H1 (cell line): ENCODE measurements around the gene BARHL1. TPM values are rescaled to one million over a fixed set of nuclear protein-coding genes. Genes with fewer than 3 reads are reported as not detected.

Experiments
- CTCF ChIA-PET: fragments of 300-600 bp; sonication (Branson Sonifier 250); formaldehyde crosslinking; loops from one replicate; lab custom pipeline; 2021; ENCODE audit not compliant: partially characterized antibody; lab: Charles Lee
- POLR2A ChIA-PET: fragments of 300-600 bp; sonication (Branson Sonifier 250); formaldehyde crosslinking; loops from one replicate; lab custom pipeline; 2021; ENCODE audit warnings: inconsistent platforms; ENCODE audit not compliant: partially characterized antibody; lab: Charles Lee
- DNase-seq, 2 experiments: peaks; one replicate each; pipeline versions ENCODE4 v3.0.0 to v3.0.0-alpha.2; 2010 to 2022; ENCODE audit warnings: low spot score in 2 of 2, low read depth in 1 of 2, mixed read lengths in 1 of 2
- FAIRE-seq: peaks from 2 replicates; lab custom pipeline; 2011; peaks lifted over from hg19 to GRCh38; lab: Jason Lieb, UNC
- H2AFZ ChIP-seq: 2 replicates; pipeline ENCODE4 v1.8.1; 2012; ENCODE audit warnings: low read length, inconsistent platforms
- H2AK5ac ChIP-seq: 2 replicates; pipeline ENCODE4 v1.6.1; 2013; ENCODE audit warnings: low read depth, low read length
- H2BK120ac ChIP-seq: replicated peaks from 2 replicates; pipeline ENCODE3; 2013; ENCODE audit warnings: low read depth, low read length, inconsistent platforms
- H2BK12ac ChIP-seq: 2 replicates; pipeline ENCODE4 v1.6.1; 2013; ENCODE audit warnings: low read depth, low read length
- H2BK15ac ChIP-seq: 2 replicates; pipeline ENCODE4 v1.6.1; 2013; ENCODE audit warnings: low read length
- H2BK20ac ChIP-seq: 2 replicates; pipeline ENCODE4 v1.6.1; 2013; ENCODE audit warnings: low read length
- H2BK5ac ChIP-seq: 2 replicates; pipeline ENCODE4 v1.6.1; 2013; ENCODE audit warnings: low read depth, low read length
- H3K14ac ChIP-seq: 2 replicates; pipeline ENCODE4 v1.6.1; 2013; ENCODE audit warnings: inconsistent platforms; ENCODE audit not compliant: insufficient read length
- H3K18ac ChIP-seq: 2 replicates; pipeline ENCODE4 v1.6.1; 2013; ENCODE audit warnings: low read length; ENCODE audit errors: extremely low read depth
- H3K23ac ChIP-seq: 2 replicates; pipeline ENCODE4 v1.6.1; 2013; ENCODE audit warnings: inconsistent platforms; ENCODE audit not compliant: insufficient read length
- H3K23me2 ChIP-seq: 2 replicates; pipeline ENCODE4 v1.6.1; 2013; ENCODE audit warnings: low read depth, low read length
- H3K27ac ChIP-seq: 2 replicates; pipeline ENCODE4 v1.6.1; 2011; ENCODE audit warnings: low read depth, low read length, inconsistent platforms
- H3K27me3 ChIP-seq, 4 experiments: replicated peaks in 1 of 4; 1 replicate in 1 of 4; 2 replicates in 3 of 4; pipeline versions ENCODE4 v1.6.1 to v1.8.1; 2011 to 2013; ENCODE audit warnings: low read length in 3 of 4, mild to moderate bottlenecking in 3 of 4, inconsistent platforms in 2 of 4, mixed read lengths in 2 of 4, moderate library complexity in 1 of 4; ENCODE audit not compliant: control insufficient read depth in 3 of 4, insufficient read depth in 3 of 4; ENCODE audit errors: extremely low read depth in 1 of 4
- H3K36me3 ChIP-seq, 4 experiments: 2 replicates each; pipeline versions ENCODE4 v1.6.1 to v1.8.1; 2011 to 2013; ENCODE audit warnings: mild to moderate bottlenecking in 4 of 4, low read length in 3 of 4, moderate library complexity in 2 of 4, control low read depth in 1 of 4, inconsistent platforms in 1 of 4; ENCODE audit not compliant: insufficient read depth in 4 of 4, control insufficient read depth in 2 of 4
- H3K4ac ChIP-seq: replicated peaks from 2 replicates; pipeline ENCODE3; 2013; ENCODE audit warnings: low read length, low read depth, mixed read lengths, inconsistent platforms; ENCODE audit not compliant: insufficient read length
- H3K4me1 ChIP-seq, 4 experiments: replicated peaks in 1 of 4; 1 replicate in 1 of 4; 2 replicates in 3 of 4; pipeline versions ENCODE4 v1.6.1 to v1.8.1; 2011 to 2013; ENCODE audit warnings: low read length in 3 of 4, inconsistent platforms in 2 of 4, mixed read lengths in 1 of 4; ENCODE audit not compliant: insufficient read depth in 4 of 4, control insufficient read depth in 3 of 4
- H3K4me2 ChIP-seq, 2 experiments: 2 replicates each; pipeline versions ENCODE4 v1.6.1 to v1.8.1; 2011 to 2013; ENCODE audit warnings: low read depth in 2 of 2, low read length in 2 of 2, control low read depth in 1 of 2, inconsistent platforms in 1 of 2, mild to moderate bottlenecking in 1 of 2; ENCODE audit not compliant: insufficient read depth in 1 of 2
- H3K4me3 ChIP-seq, 4 experiments: fragments of 200-600, 300-600 bp in 1 of 4; sonication (generic), shearing (Covaris generic), sonication (Bioruptor Twin) in 1 of 4; 2 replicates each; pipeline versions ENCODE4 v1.5.1 to v1.8.1; 2011 to 2016; ENCODE audit warnings: low read length in 4 of 4, low read depth in 3 of 4, control low read depth in 2 of 4, inconsistent platforms in 2 of 4, mild to moderate bottlenecking in 2 of 4, mixed read lengths in 1 of 4, moderate library complexity in 1 of 4; ENCODE audit not compliant: insufficient read depth in 2 of 4; ENCODE audit errors: extremely low read depth in 1 of 4
- H3K56ac ChIP-seq: replicated peaks from 2 replicates; pipeline ENCODE3; 2013; ENCODE audit warnings: low read depth, mild to moderate bottlenecking, mixed read lengths, low read length, inconsistent platforms; ENCODE audit not compliant: insufficient read length
- H3K79me1 ChIP-seq: 2 replicates; pipeline ENCODE4 v1.6.1; 2013; ENCODE audit warnings: low read depth, low read length, control low read depth
- H3K79me2 ChIP-seq, 2 experiments: 2 replicates each; pipeline versions ENCODE4 v1.6.1 to v1.8.1; 2012 to 2013; ENCODE audit warnings: low read length in 2 of 2, mild to moderate bottlenecking in 2 of 2, inconsistent platforms in 1 of 2; ENCODE audit not compliant: insufficient read depth in 2 of 2, control insufficient read depth in 1 of 2
- H3K9ac ChIP-seq, 4 experiments: replicated peaks in 1 of 4; 1 replicate in 1 of 4; 2 replicates in 3 of 4; pipeline versions ENCODE4 v1.6.1 to v1.8.1; 2011 to 2013; ENCODE audit warnings: low read depth in 3 of 4, low read length in 3 of 4, control low read depth in 2 of 4, mild to moderate bottlenecking in 2 of 4, moderate library complexity in 2 of 4, inconsistent platforms in 1 of 4; ENCODE audit errors: extremely low read depth in 1 of 4
- H3K9me3 ChIP-seq, 2 experiments: 2 replicates each; pipeline versions ENCODE4 v1.6.1 to v1.8.1; 2012 to 2013; ENCODE audit warnings: mild to moderate bottlenecking in 2 of 2, moderate library complexity in 2 of 2, control low read depth in 1 of 2, inconsistent platforms in 1 of 2, low read depth in 1 of 2, low read length in 1 of 2, mixed read lengths in 1 of 2; ENCODE audit not compliant: insufficient read depth in 2 of 2
- H4K20me1 ChIP-seq, 2 experiments: replicated peaks in 1 of 2; 2 replicates each; pipeline versions ENCODE3 to v1.8.1; 2011 to 2013; ENCODE audit warnings: inconsistent platforms in 2 of 2, low read length in 2 of 2, mild to moderate bottlenecking in 1 of 2; ENCODE audit not compliant: insufficient read depth in 2 of 2, control insufficient read depth in 1 of 2
- H4K5ac ChIP-seq: 2 replicates; pipeline ENCODE4 v1.6.1; 2013; ENCODE audit warnings: low read length, low read depth, mixed read lengths, inconsistent platforms; ENCODE audit not compliant: insufficient read length
- H4K8ac ChIP-seq: 2 replicates; pipeline ENCODE4 v1.8.0; 2013; ENCODE audit warnings: mild to moderate bottlenecking, moderate library complexity, low read length, inconsistent platforms; ENCODE audit not compliant: insufficient read depth; ENCODE audit errors: extremely low read depth
- H4K91ac ChIP-seq: replicated peaks from 2 replicates; pipeline ENCODE3; 2013; ENCODE audit warnings: low read length, mixed read lengths, inconsistent platforms; ENCODE audit not compliant: insufficient read length
- GTF2F1 ChIP-seq: IDR thresholded peaks from 2 replicates; pipeline ENCODE4 v1.6.1; 2012; ENCODE audit warnings: low read depth, low read length, improper control_type of control experiment, borderline replicate concordance
- HDAC2 ChIP-seq, 2 experiments: fragments of 300-600 bp in 1 of 2; sonication (generic) in 1 of 2; IDR thresholded peaks; 2 replicates each; pipeline ENCODE4 v1.6.1; 2011 to 2012; ENCODE audit warnings: low read depth in 2 of 2, low read length in 2 of 2, mild to moderate bottlenecking in 2 of 2, moderate library complexity in 2 of 2, borderline replicate concordance in 1 of 2, inconsistent platforms in 1 of 2
- KDM1A ChIP-seq: fragments of 200-600, 300-600 bp; sonication (generic); IDR thresholded peaks from 2 replicates; pipeline ENCODE4 v1.7.1; 2016; ENCODE audit warnings: mild to moderate bottlenecking, low read length, borderline replicate concordance
- WGBS, 2 experiments: shearing (Covaris generic) in 1 of 2; methylation state at CpG; one replicate each; pipeline versions ENCODE4 v1.1.6 to v1.1.7; 2013 to 2015; ENCODE audit warnings: low lambda C conversion rate in 2 of 2, mixed read lengths in 2 of 2, inconsistent platforms in 1 of 2, low coverage in 1 of 2, missing lambda C conversion rate in 1 of 2; ENCODE audit not compliant: insufficient replicate concordance in 2 of 2, insufficient coverage in 1 of 2, insufficient read length in 1 of 2; ENCODE audit errors: extremely low coverage in 1 of 2, missing lambda C conversion rate in 1 of 2; 5-methylcytosine and 5-hydroxymethylcytosine counted together
- polyA plus RNA-seq, 7 experiments: library from polyadenylated mRNA; depleted of rRNA in 3 of 7; stranded (reverse) in 5 of 7; unstranded in 2 of 7; fragments of >200 nt in 5 of 7; fragments of 200-250 nt in 2 of 7; gene quantifications; 1 replicate in 5 of 7; 2 replicates in 1 of 7; 4 replicates in 1 of 7; pipeline versions ENCODE4 v1.2.1 to v1.2.3, GENCODE V29; 2011 to 2013; ENCODE audit warnings: missing spikeins in 2 of 7, mixed read lengths in 2 of 7
- total RNA-seq: library from RNA; stranded (reverse); fragmentation: NEBNext Ultra II Directional; extraction: Animal tissue kit (Norgen Biotek cat#: 25700); gene quantifications from 2 replicates; pipeline ENCODE4 v1.2.1, GENCODE V29; 2021

The BARHL1 gene
- total and polyA plus RNA-seq, 2 of the 8 experiments (the other 6 are each of a cell fraction or from before 2014, with no cell fraction given) = not detected

DNA sequence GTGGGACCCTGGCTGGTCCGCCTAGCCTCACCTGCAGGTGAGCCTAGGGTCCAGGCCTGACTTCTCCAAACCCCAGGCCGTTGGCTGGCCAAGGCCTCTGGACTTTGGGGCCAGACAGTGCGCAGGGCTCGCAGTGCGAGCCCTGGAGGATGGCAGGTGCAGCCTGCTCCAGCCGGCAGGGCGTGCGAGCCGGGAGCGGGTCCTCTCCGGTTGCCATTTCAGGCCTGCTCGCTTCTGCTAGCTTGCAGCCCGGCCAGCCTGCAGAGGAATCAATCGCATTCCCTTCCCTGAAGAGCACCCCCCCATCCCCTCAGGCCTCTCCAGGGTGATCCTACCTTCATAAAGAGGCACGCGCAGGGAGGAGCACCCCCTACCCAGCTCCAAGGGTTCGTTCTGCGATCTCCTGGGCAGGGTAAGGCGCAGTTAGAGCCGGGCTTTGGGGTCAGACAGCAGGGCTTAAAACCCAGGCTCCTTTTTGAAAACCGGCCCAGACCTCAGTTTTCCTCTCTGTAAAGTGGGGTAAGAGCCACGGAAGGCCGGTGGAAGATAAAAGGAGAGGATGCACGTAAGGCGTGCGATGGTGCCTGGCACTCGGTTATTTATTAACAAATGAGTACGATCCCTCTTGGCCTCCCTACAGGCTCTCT is 6.2 kb downstream of the BARHL1 start:
- Histone ChIP-seq H3K36me3 (no peaks in the 10 kb centered on the region), H2BK120ac (no peak overlapping the region), H3K4me1 (peaks cover 3 to 77% (median 47%) of the 10 kb centered on the region in 4 experiments), H3K4me2 (peak overlapping the region; percentile 86 to 89), H2BK5ac (no peak overlapping the region), H3K27ac (no peak overlapping the region), H3K14ac (no peak overlapping the region), H2BK12ac (no peak overlapping the region), H4K5ac (no peak overlapping the region), H2BK20ac (no peak overlapping the region), H3K56ac (no peak overlapping the region), H2AFZ (no peak overlapping the region), H3K79me2 (no peaks in the 10 kb centered on the region), H3K27me3 (peaks cover 63 to 74% (median 71%) of the 10 kb centered on the region in 4 experiments), H3K23me2 (peaks cover 17% of the 10 kb centered on the region), H4K20me1 (peaks cover 2 to 22% of the 10 kb centered on the region in 2 experiments), H3K18ac (peak overlapping the region; percentile 60; the same call in 1 of the 2 replicates), H3K79me1 (no peaks in the 10 kb centered on the region), H3K9me3 (no peaks in the 10 kb centered on the region), H3K4me3 (peak overlapping the region in 3 of 4 experiments; percentile 10 to 65 (median 45); a peak in 6 of 8 replicates), H3K23ac (no peak overlapping the region), H2AK5ac (no peak overlapping the region), H4K91ac (peak overlapping the region; percentile 12), H2BK15ac (no peak overlapping the region), H3K4ac (no peak overlapping the region), H4K8ac (no peak overlapping the region), H3K9ac (no peak overlapping the region)
- FAIRE-seq (no peak), DNase-seq (peak in 1 of 2 experiments; percentile 63)
- TF ChIP-seq HDAC2 (IDR thresholded peaks at IDR 0.05; ENCODE audit: borderline replicate concordance in 1 of 2, low read depth in 2 of 2, low read length in 2 of 2) (peak in 1 of 2 experiments; percentile 84; a peak in 2 of 4 replicates), GTF2F1 (no peak), KDM1A (peak; percentile 89; the same call in 1 of the 2 replicates)
- CTCF ChIA-PET = interaction anchor here (1.1 kb wide), 1 partner anchor 12 kb away, joined by 3 read pairs; no protein-coding TSS in a partner anchor
- POLR2A ChIA-PET = interaction anchor here (2.9 kb wide), 1 partner anchor 81 kb away, joined by 10 read pairs; the partner anchor contains the start of genes DDX31 and GTF3C4
- 4% methylated on average over 28 of the region's 28 CpGs; no CpG with 5 or more reads in 1 of the 2 experiments for WGBS, 2 experiments
